Body of pancreas (tissue), 4 donors: ENCODE results near the gene ASTN2.

Experiments used
- POLR2A ChIP-seq, 3 donors: fragments of 450-650 bp; IDR thresholded peaks; one replicate each; pipeline ENCODE4 v1.6.1; 2016; ENCODE audit warnings: antibody characterized with exemption in 3 of 3, mild to moderate bottlenecking in 2 of 3
- TF ChIP-seq, protein P1 (sequence below), 7 experiments: fragments of 450-650 bp in 4 of 7; fragments of 200-600 bp in 3 of 7; sonication (generic) in 3 of 7; IDR thresholded peaks; one replicate each; pipeline ENCODE4 v1.5.1; 2016 to 2019; ENCODE audit warnings: antibody characterized with exemption in 7 of 7

DNA sequence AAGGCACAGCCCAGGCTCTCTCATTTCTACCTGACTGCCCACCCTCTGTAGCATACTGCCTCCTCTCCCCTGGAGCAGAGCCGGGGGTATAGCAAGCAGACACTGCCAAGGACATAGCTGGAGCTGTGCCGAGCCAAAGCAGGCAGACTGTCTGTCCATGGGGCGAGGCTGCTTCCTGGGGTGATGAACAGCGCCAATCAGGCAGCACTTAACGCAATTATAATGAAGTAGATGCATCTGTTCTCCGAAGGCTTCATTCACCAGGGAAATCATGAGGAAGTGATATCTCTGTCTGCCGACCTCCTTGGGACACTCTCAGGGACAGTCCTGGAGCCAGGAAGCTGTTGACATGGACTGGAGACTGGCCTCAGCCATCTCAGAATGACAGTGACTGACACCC is 230.7 kb downstream of the ASTN2 start:
- TF ChIP-seq, protein P1, sequence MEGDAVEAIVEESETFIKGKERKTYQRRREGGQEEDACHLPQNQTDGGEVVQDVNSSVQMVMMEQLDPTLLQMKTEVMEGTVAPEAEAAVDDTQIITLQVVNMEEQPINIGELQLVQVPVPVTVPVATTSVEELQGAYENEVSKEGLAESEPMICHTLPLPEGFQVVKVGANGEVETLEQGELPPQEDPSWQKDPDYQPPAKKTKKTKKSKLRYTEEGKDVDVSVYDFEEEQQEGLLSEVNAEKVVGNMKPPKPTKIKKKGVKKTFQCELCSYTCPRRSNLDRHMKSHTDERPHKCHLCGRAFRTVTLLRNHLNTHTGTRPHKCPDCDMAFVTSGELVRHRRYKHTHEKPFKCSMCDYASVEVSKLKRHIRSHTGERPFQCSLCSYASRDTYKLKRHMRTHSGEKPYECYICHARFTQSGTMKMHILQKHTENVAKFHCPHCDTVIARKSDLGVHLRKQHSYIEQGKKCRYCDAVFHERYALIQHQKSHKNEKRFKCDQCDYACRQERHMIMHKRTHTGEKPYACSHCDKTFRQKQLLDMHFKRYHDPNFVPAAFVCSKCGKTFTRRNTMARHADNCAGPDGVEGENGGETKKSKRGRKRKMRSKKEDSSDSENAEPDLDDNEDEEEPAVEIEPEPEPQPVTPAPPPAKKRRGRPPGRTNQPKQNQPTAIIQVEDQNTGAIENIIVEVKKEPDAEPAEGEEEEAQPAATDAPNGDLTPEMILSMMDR (IDR thresholded peaks at IDR 0.05), result no peak
- TF ChIP-seq POLR2A (IDR thresholded peaks at IDR 0.05), result no peak
